GM12878 (cell line): Measurements from ENCODE around the gene EYA2. TPM values are rescaled to one million over a fixed set of nuclear protein-coding genes. Genes with fewer than 3 reads are reported as not detected.

Source experiments
- ATAC-seq: fragments of 200-7000 bp; cut with Tn5 transposase; 3 replicates; pipeline ENCODE4 v1.9.1; 2020; ENCODE audit warnings: mild to moderate bottlenecking, moderate library complexity
- BruUV-seq: library from RNA; stranded (reverse); fragments of 400-500 nt; replicated peaks from 2 replicates; lab custom pipeline; 2021; lab: Mats Ljungman, UMichigan
- CTCF ChIA-PET: fragments of 300-600 bp; sonication (Branson Sonifier 250); formaldehyde crosslinking; extraction: SDS; loops from one replicate; lab custom pipeline; 2021; ENCODE audit warnings: inconsistent platforms; lab: Yijun Ruan, JAX
- POLR2A ChIA-PET: fragments of 350-600 bp; formaldehyde crosslinking; extraction: SDS; loops from one replicate; lab custom pipeline; 2021; ENCODE audit warnings: inconsistent platforms; lab: Charles Lee
- RAD21 ChIA-PET: fragments of 300-600 bp; sonication (Branson Sonifier 250); formaldehyde crosslinking; loops from one replicate; lab custom pipeline; 2023; ENCODE audit warnings: antibody characterized with exemption; ENCODE audit not compliant: unreplicated experiment; lab: Charles Lee
- SMC1A ChIA-PET: fragments of 300-600 bp; sonication (Branson Sonifier 250); formaldehyde crosslinking; loops from one replicate; lab custom pipeline; 2023; ENCODE audit not compliant: unreplicated experiment, uncharacterized antibody; lab: Charles Lee
- DNase-seq: peaks from one replicate; pipeline ENCODE4 v3.0.0-alpha.2; 2011; ENCODE audit warnings: low read depth, low spot score
- FAIRE-seq: peaks from 3 replicates; lab custom pipeline; 2011; peaks lifted over from hg19 to GRCh38; lab: Jason Lieb, UNC
- H2AFZ ChIP-seq: 2 replicates; pipeline ENCODE4 v1.6.0; 2011; ENCODE audit warnings: low read depth, low read length, control low read depth; ENCODE audit not compliant: control insufficient read depth
- H3K27ac ChIP-seq: 2 replicates; pipeline ENCODE4 v1.5.1; 2011; ENCODE audit warnings: control low read depth; ENCODE audit not compliant: control insufficient read depth, insufficient read depth
- H3K27me3 ChIP-seq, 2 experiments: replicated peaks in 1 of 2; 2 replicates each; pipeline versions ENCODE4 v1.6.0 to v1.6.1; 2011; ENCODE audit warnings: low read length in 1 of 2; ENCODE audit not compliant: control insufficient read depth in 2 of 2, insufficient read depth in 2 of 2
- H3K36me3 ChIP-seq, 2 experiments: 2 replicates each; pipeline ENCODE4 v1.5.1; 2011; ENCODE audit warnings: low read length in 1 of 2; ENCODE audit not compliant: control insufficient read depth in 2 of 2, insufficient read depth in 2 of 2
- H3K4me1 ChIP-seq: 2 replicates; pipeline ENCODE4 v1.6.1; 2011; ENCODE audit warnings: mild to moderate bottlenecking, low read length, moderate library complexity, mixed read lengths; ENCODE audit not compliant: control insufficient read depth, insufficient read depth
- H3K4me2 ChIP-seq: 2 replicates; pipeline ENCODE4 v1.6.0; 2011; ENCODE audit warnings: control low read depth; ENCODE audit not compliant: control insufficient read depth, insufficient read depth
- H3K4me3 ChIP-seq: fragments of 200-600 bp; sonication (generic); 2 replicates; pipeline ENCODE4 v1.5.1; 2016
- H3K79me2 ChIP-seq: 2 replicates; pipeline ENCODE4 v1.6.0; 2011; ENCODE audit warnings: low read length; ENCODE audit not compliant: control insufficient read depth, insufficient read depth
- H3K9ac ChIP-seq: 2 replicates; pipeline ENCODE4 v1.8.0; 2011; ENCODE audit warnings: low read length, control low read depth, mixed read lengths; ENCODE audit not compliant: control insufficient read depth, insufficient read depth
- H3K9me3 ChIP-seq: replicated peaks from 3 replicates; pipeline ENCODE4 v1.5.1; 2011; ENCODE audit warnings: mild to moderate bottlenecking, low read length; ENCODE audit not compliant: control insufficient read depth, insufficient read depth
- H4K20me1 ChIP-seq: 2 replicates; pipeline ENCODE4 v1.6.0; 2011; ENCODE audit not compliant: control insufficient read depth, insufficient read depth
- CEBPB ChIP-seq, 2 experiments: fragments of 150-350 bp in 1 of 2; IDR thresholded peaks; 2 replicates each; pipeline ENCODE4 v1.6.1; 2012 to 2014; ENCODE audit warnings: low read depth in 2 of 2, low read length in 2 of 2, borderline replicate concordance in 1 of 2, inconsistent platforms in 1 of 2
- IKZF1 ChIP-seq: fragments of 450-650 bp; conservative IDR thresholded peaks from 2 replicates; pipeline ENCODE4 v1.6.1; 2017; ENCODE audit warnings: antibody characterized with exemption, mild to moderate bottlenecking
- KAT2A ChIP-seq: conservative IDR thresholded peaks from 2 replicates; pipeline ENCODE4 v1.6.1; 2011; ENCODE audit warnings: low read depth, low read length; ENCODE audit not compliant: control insufficient read depth
- MYC ChIP-seq: IDR thresholded peaks from 2 replicates; pipeline ENCODE4 v1.6.1; 2011; ENCODE audit warnings: mild to moderate bottlenecking, low read length, moderate library complexity, inconsistent platforms; ENCODE audit not compliant: insufficient read depth, insufficient replicate concordance, insufficient read length, severe bottlenecking
- PAX5 ChIP-seq: IDR thresholded peaks from 2 replicates; pipeline ENCODE4 v1.6.1; 2011; ENCODE audit warnings: low read depth, low read length, borderline replicate concordance
- POLR2AphosphoS5 ChIP-seq: IDR thresholded peaks from 2 replicates; pipeline ENCODE4 v1.6.1; 2011; ENCODE audit warnings: mild to moderate bottlenecking, low read length, inconsistent platforms
- SPI1 ChIP-seq: IDR thresholded peaks from 2 replicates; pipeline ENCODE4 v1.6.1; 2011; ENCODE audit warnings: low read depth, mild to moderate bottlenecking, low read length, moderate library complexity, borderline replicate concordance; ENCODE audit not compliant: insufficient read depth
- TCF7 ChIP-seq: IDR thresholded peaks from 2 replicates; pipeline ENCODE4 v1.6.1; 2014; ENCODE audit warnings: antibody characterized with exemption, borderline replicate concordance
- WRNIP1 ChIP-seq: IDR thresholded peaks from 2 replicates; pipeline ENCODE4 v1.6.1; 2011; ENCODE audit warnings: low read depth, low read length, improper control_type of control experiment, borderline replicate concordance
- ZBED1 ChIP-seq: IDR thresholded peaks from 2 replicates; pipeline ENCODE4 v1.6.1; 2016; ENCODE audit warnings: borderline replicate concordance
- ZZZ3 ChIP-seq: IDR thresholded peaks from 2 replicates; pipeline ENCODE4 v1.6.1; 2011; ENCODE audit warnings: low read depth; ENCODE audit not compliant: control insufficient read depth, insufficient read length
- WGBS: methylation state at CpG from one replicate; pipeline ENCODE4 v1.1.6; 2016; ENCODE audit warnings: low lambda C conversion rate; ENCODE audit not compliant: insufficient replicate concordance, insufficient coverage; ENCODE audit errors: missing lambda C conversion rate; 5-methylcytosine and 5-hydroxymethylcytosine counted together
- in situ Hi-C: fragments of 300-500 bp; cut with MboI; formaldehyde crosslinking; loops from 9 replicates; pipeline ENCODE4 v1.14.3; 2018; ENCODE audit warnings: mixed read lengths
- intact Hi-C: fragments of 100-400 bp; cut with micrococcal nuclease; formaldehyde crosslinking; loops from one replicate; pipeline ENCODE4 v1.14.2; 2022; ENCODE audit not compliant: unreplicated experiment
- polyA plus RNA-seq, 11 experiments: library from polyadenylated mRNA; depleted of rRNA in 4 of 11; unstranded in 6 of 11; stranded (reverse) in 5 of 11; fragments of >200 nt; fragmentation: Nextera tagmentation in 4 of 11; fragmentation: Illumina TruSeq in 1 of 11; extraction: Ambion mirVana in 4 of 11; extraction: Trizol in 1 of 11; gene quantifications; 1 replicate in 1 of 11; 2 replicates in 10 of 11; pipeline versions ENCODE4 v1.2.1 to v1.2.3, GENCODE V29; 2011 to 2016; ENCODE audit warnings: inconsistent platforms in 2 of 11, missing spikeins in 2 of 11, low read depth in 1 of 11
- total RNA-seq, 4 experiments: library from RNA; depleted of rRNA in 3 of 4; stranded (reverse); fragments of >200 nt in 3 of 4; fragmentation: Illumina TruSeq in 1 of 4; extraction: Trizol in 1 of 4; gene quantifications; 2 replicates each; pipeline versions ENCODE4 v1.2.1 to v1.2.3, GENCODE V29; 2013 to 2021
- TF ChIP-seq, protein P1 (sequence below): fragments of 450-650 bp; IDR thresholded peaks from 2 replicates; pipeline ENCODE4 v1.6.1; 2018; ENCODE audit warnings: mild to moderate bottlenecking, low read depth, moderate library complexity; ENCODE audit not compliant: partially characterized antibody
- TF ChIP-seq, protein P2 (sequence below): IDR thresholded peaks from 2 replicates; pipeline ENCODE4 v1.6.1; 2012; ENCODE audit warnings: low read depth, low read length, improper control_type of control experiment
- TF ChIP-seq, protein P3 (sequence below): fragments of 450-650 bp; IDR thresholded peaks from 2 replicates; pipeline ENCODE4 v1.6.1; 2016; ENCODE audit warnings: mild to moderate bottlenecking
- TF ChIP-seq, protein P4 (sequence below): IDR thresholded peaks from 2 replicates; pipeline ENCODE4 v1.6.1; 2012; ENCODE audit warnings: low read depth, low read length, improper control_type of control experiment

The EYA2 gene
- total and polyA plus RNA-seq, 10 of the 15 experiments (the other 5 are each of a cell fraction or from before 2014, with no cell fraction given), result 0.20 TPM; not detected in 9

DNA sequence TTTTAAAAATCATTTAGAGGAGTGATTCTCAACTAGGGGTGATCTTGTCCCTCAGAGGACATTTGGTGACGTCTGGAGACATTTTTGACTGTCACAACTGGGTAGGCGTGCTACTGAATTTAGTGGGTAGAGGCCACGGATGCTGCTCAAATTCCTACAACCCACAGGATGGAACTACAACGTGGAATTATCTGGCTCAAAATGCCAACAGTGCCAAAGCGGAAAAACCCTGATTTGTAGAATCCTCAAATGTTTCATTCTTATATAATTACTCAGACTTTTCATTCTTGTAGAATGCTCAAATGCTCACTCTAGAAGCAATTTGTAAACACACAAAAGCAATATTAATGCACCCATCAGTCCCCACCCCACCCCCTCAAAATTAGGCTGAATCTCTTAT is 232.1 kb downstream of the EYA2 start:
- CTCF ChIA-PET, result no interaction called here
- TF ChIP-seq, protein P1, sequence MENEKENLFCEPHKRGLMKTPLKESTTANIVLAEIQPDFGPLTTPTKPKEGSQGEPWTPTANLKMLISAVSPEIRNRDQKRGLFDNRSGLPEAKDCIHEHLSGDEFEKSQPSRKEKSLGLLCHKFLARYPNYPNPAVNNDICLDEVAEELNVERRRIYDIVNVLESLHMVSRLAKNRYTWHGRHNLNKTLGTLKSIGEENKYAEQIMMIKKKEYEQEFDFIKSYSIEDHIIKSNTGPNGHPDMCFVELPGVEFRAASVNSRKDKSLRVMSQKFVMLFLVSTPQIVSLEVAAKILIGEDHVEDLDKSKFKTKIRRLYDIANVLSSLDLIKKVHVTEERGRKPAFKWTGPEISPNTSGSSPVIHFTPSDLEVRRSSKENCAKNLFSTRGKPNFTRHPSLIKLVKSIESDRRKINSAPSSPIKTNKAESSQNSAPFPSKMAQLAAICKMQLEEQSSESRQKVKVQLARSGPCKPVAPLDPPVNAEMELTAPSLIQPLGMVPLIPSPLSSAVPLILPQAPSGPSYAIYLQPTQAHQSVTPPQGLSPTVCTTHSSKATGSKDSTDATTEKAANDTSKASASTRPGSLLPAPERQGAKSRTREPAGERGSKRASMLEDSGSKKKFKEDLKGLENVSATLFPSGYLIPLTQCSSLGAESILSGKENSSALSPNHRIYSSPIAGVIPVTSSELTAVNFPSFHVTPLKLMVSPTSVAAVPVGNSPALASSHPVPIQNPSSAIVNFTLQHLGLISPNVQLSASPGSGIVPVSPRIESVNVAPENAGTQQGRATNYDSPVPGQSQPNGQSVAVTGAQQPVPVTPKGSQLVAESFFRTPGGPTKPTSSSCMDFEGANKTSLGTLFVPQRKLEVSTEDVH, result no peak
- TF ChIP-seq IKZF1 (no peak), POLR2AphosphoS5 (no peak), CEBPB (IDR thresholded peaks at IDR 0.05; ENCODE audit: borderline replicate concordance in 1 of 2, low read depth in 2 of 2, low read length in 2 of 2) (no peak), WRNIP1 (no peak), MYC (no peak), PAX5 (no peak), KAT2A (no peak), ZBED1 (no peak), SPI1 (no peak), ZZZ3 (no peak), TCF7 (no peak)
- TF ChIP-seq, protein P2, sequence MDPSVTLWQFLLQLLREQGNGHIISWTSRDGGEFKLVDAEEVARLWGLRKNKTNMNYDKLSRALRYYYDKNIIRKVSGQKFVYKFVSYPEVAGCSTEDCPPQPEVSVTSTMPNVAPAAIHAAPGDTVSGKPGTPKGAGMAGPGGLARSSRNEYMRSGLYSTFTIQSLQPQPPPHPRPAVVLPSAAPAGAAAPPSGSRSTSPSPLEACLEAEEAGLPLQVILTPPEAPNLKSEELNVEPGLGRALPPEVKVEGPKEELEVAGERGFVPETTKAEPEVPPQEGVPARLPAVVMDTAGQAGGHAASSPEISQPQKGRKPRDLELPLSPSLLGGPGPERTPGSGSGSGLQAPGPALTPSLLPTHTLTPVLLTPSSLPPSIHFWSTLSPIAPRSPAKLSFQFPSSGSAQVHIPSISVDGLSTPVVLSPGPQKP, result no peak
- TF ChIP-seq, protein P3, sequence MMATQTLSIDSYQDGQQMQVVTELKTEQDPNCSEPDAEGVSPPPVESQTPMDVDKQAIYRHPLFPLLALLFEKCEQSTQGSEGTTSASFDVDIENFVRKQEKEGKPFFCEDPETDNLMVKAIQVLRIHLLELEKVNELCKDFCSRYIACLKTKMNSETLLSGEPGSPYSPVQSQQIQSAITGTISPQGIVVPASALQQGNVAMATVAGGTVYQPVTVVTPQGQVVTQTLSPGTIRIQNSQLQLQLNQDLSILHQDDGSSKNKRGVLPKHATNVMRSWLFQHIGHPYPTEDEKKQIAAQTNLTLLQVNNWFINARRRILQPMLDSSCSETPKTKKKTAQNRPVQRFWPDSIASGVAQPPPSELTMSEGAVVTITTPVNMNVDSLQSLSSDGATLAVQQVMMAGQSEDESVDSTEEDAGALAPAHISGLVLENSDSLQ, result no peak
- TF ChIP-seq, protein P4, sequence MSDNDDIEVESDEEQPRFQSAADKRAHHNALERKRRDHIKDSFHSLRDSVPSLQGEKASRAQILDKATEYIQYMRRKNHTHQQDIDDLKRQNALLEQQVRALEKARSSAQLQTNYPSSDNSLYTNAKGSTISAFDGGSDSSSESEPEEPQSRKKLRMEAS, result no peak
- intact Hi-C loops, result no loop called here
- in situ Hi-C loops, result no loop called here
- SMC1A ChIA-PET, result no interaction called here
- no TSS peak for BruUV-seq
- Histone ChIP-seq H3K4me1 (no peaks in the 10 kb centered on the region), H3K4me3 (no peak overlapping the region), H3K9ac (no peak overlapping the region), H3K27ac (no peak overlapping the region), H4K20me1 (no peaks in the 10 kb centered on the region), H3K27me3 (peaks cover 0 to 2% of the 10 kb centered on the region in 2 experiments; a peak in 2 of 4 replicates), H3K4me2 (no peak overlapping the region), H3K79me2 (no peaks in the 10 kb centered on the region), H2AFZ (no peak overlapping the region), H3K9me3 (no peaks in the 10 kb centered on the region), H3K36me3 (no peaks in the 10 kb centered on the region)
- DNase-seq, result no peak
- POLR2A ChIA-PET, result interaction anchor here (1.1 kb wide), 1 partner anchor 77 kb away, joined by 3 read pairs; no protein-coding TSS in a partner anchor
- ATAC-seq, result no peak
- RAD21 ChIA-PET, result no interaction called here
- FAIRE-seq, result no peak
- WGBS, result 30% methylated on average over 5 of the region's 5 CpGs
